OCI-LY1 (cell line): ENCODE results near the gene CEP76.

Experiments
- H2AFZ ChIP-seq: fragments of 200-600 bp; sonication (generic), shearing (Covaris generic); 2 replicates; pipeline ENCODE4 v1.6.0; 2014; ENCODE audit warnings: antibody characterized with exemption, mild to moderate bottlenecking, low read length
- H3F3A ChIP-seq: fragments of 200-600 bp; sonication (generic), shearing (Covaris generic); 2 replicates; pipeline ENCODE4 v1.6.0; 2014; ENCODE audit warnings: mild to moderate bottlenecking, antibody characterized with exemption, low read length, moderate library complexity; ENCODE audit not compliant: insufficient read depth
- H3K27ac ChIP-seq: fragments of 200-600 bp; sonication (generic); 2 replicates; pipeline ENCODE4 v1.5.1; 2014; ENCODE audit warnings: low read length, mixed run types, mild to moderate bottlenecking, low read depth; ENCODE audit not compliant: poor library complexity, severe bottlenecking
- H3K27me3 ChIP-seq: fragments of 200-600 bp; sonication (generic); 2 replicates; pipeline ENCODE4 v1.6.0; 2014; ENCODE audit warnings: antibody characterized with exemption, mild to moderate bottlenecking, low read length, moderate library complexity; ENCODE audit not compliant: insufficient read depth
- H3K36me3 ChIP-seq: fragments of 200-600 bp; sonication (generic); 2 replicates; pipeline ENCODE4 v1.6.1; 2014; ENCODE audit warnings: mild to moderate bottlenecking, antibody characterized with exemption, low read length, moderate library complexity, mixed read lengths; ENCODE audit not compliant: insufficient read depth
- H3K4me1 ChIP-seq: fragments of 200-600 bp; sonication (generic); 2 replicates; pipeline ENCODE4 v1.5.1; 2014; ENCODE audit warnings: mild to moderate bottlenecking, low read length, moderate library complexity; ENCODE audit not compliant: insufficient read depth, severe bottlenecking
- H3K4me2 ChIP-seq: fragments of 200-600 bp; sonication (generic), shearing (Covaris generic); 2 replicates; pipeline ENCODE4 v1.6.1; 2014; ENCODE audit warnings: low read length
- H3K4me3 ChIP-seq: fragments of 200-600 bp; sonication (generic); 2 replicates; pipeline ENCODE4 v1.5.1; 2014; ENCODE audit warnings: low read length, low read depth, mild to moderate bottlenecking, mixed read lengths; ENCODE audit not compliant: poor library complexity, severe bottlenecking
- H3K79me2 ChIP-seq: fragments of 200-600 bp; shearing (Covaris generic); 2 replicates; pipeline ENCODE4 v1.6.1; 2016; ENCODE audit warnings: mixed run types, low read length, mixed read lengths; ENCODE audit not compliant: insufficient read depth
- H3K9ac ChIP-seq: fragments of 200-600 bp; sonication (generic), shearing (Covaris generic); 2 replicates; pipeline ENCODE4 v1.6.1; 2014; ENCODE audit warnings: mild to moderate bottlenecking, low read length, mixed read lengths
- H3K9me2 ChIP-seq: fragments of 200-600 bp; sonication (generic), shearing (Covaris generic); 2 replicates; pipeline ENCODE4 v1.6.1; 2014; ENCODE audit warnings: low read depth, mild to moderate bottlenecking, low read length, mixed read lengths
- H3K9me3 ChIP-seq: fragments of 200-600 bp; shearing (Covaris generic); 2 replicates; pipeline ENCODE4 v1.6.1; 2014; ENCODE audit warnings: low read length, mixed read lengths
- H4K20me1 ChIP-seq: fragments of 200-600 bp; sonication (generic), shearing (Covaris generic); 2 replicates; pipeline ENCODE4 v1.6.0; 2016; ENCODE audit warnings: mild to moderate bottlenecking, low read length; ENCODE audit not compliant: insufficient read depth
- CTCF ChIP-seq: fragments of 200-600 bp; sonication (generic), shearing (Covaris generic); IDR thresholded peaks from 2 replicates; pipeline ENCODE4 v1.5.1; 2017; ENCODE audit warnings: mild to moderate bottlenecking, antibody characterized with exemption, low read length, moderate library complexity, mixed read lengths
- EZH2 ChIP-seq: fragments of 200-600 bp; sonication (generic), shearing (Covaris generic); IDR thresholded peaks from 2 replicates; pipeline ENCODE4 v1.8.0; 2017; ENCODE audit warnings: borderline replicate concordance, mixed run types, mild to moderate bottlenecking, antibody characterized with exemption, low read length, moderate library complexity, mixed read lengths

CEP76 gene

GRCh38 chr18:12639990-12640880 is 62.3 kb downstream of the CEP76 start:
- Histone ChIP-seq H3K36me3 (no peaks in the 10 kb centered on the region), H3F3A (no peaks in the 10 kb centered on the region), H3K27me3 (no peaks in the 10 kb centered on the region), H3K9me2 (no peaks in the 10 kb centered on the region), H3K9me3 (no peaks in the 10 kb centered on the region), H3K27ac (no peak overlapping the region), H4K20me1 (no peaks in the 10 kb centered on the region), H3K79me2 (no peaks in the 10 kb centered on the region), H3K9ac (no peak overlapping the region), H3K4me1 (no peaks in the 10 kb centered on the region), H3K4me2 (no peak overlapping the region), H2AFZ (no peak overlapping the region), H3K4me3 (no peak overlapping the region)
- TF ChIP-seq CTCF (no peak), EZH2 (no peak)

- Histone ChIP-seq H3K79me2 (no peaks in the 10 kb centered on the region), H2AFZ (no peak overlapping the region), H3K4me2 (no peak overlapping the region), H3K9me3 (no peaks in the 10 kb centered on the region), H3K9ac (no peak overlapping the region), H3K4me1 (no peaks in the 10 kb centered on the region), H3K9me2 (no peaks in the 10 kb centered on the region), H3F3A (no peaks in the 10 kb centered on the region), H3K36me3 (no peaks in the 10 kb centered on the region), H3K4me3 (no peak overlapping the region), H4K20me1 (no peaks in the 10 kb centered on the region), H3K27me3 (no peaks in the 10 kb centered on the region), H3K27ac (no peak overlapping the region)
- TF ChIP-seq EZH2: no peak
- TF ChIP-seq CTCF: no peak
These were observed 63.8 kb downstream of the CEP76 start for GRCh38 chr18:12638644-12639124.

GRCh38 chr18:12637901-12638643 is 64.5 kb downstream of the CEP76 start:
- H3K27me3 ChIP-seq: no peaks in the 10 kb centered on the region
- H3K4me1 ChIP-seq: no peaks in the 10 kb centered on the region
- no peaks in the 10 kb centered on the region for H3K9me3 ChIP-seq
- no peak for TF ChIP-seq CTCF
- no peak for TF ChIP-seq EZH2
- no peaks in the 10 kb centered on the region for H3K79me2 ChIP-seq
- no peak overlapping the region for H3K9ac ChIP-seq
- H3F3A ChIP-seq: no peaks in the 10 kb centered on the region
- H4K20me1 ChIP-seq: no peaks in the 10 kb centered on the region
- H3K4me2 ChIP-seq: no peak overlapping the region
- no peak overlapping the region for H3K4me3 ChIP-seq
- H3K9me2 ChIP-seq: no peaks in the 10 kb centered on the region
- no peak overlapping the region for H3K27ac ChIP-seq
- no peaks in the 10 kb centered on the region for H3K36me3 ChIP-seq
- no peak overlapping the region for H2AFZ ChIP-seq
